GM19193 (cell line): Measurements from ENCODE around the gene WIPF3.

Experiments
- POLR2A ChIP-seq: IDR thresholded peaks from 4 replicates; pipeline ENCODE4 v1.6.1; 2011; ENCODE audit not compliant: insufficient read depth, insufficient read length; ENCODE audit errors: extremely low read depth

WIPF3 gene

GRCh38 chr7:29894256-29894655 is 87.9 kb downstream of the WIPF3 start:
- no peak for TF ChIP-seq POLR2A

DNA sequence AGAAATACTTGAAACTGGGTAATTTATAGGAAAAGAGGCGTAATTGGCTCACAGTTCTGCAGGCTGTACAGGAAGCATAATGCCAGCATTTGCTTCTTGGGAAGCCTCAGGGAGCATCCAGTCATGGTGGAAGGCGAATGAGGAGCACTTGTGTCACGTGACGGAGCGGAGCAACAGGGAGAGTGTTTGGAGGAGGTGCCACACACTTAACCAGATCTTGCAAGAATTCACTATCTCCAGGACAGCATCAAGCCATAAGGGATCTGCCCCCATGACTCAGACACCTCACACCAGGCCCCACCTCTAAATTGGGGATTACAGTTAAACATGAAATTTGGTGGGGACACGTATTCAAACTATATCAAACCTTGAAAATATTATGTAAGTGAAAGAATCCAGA is 89.3 kb downstream of the WIPF3 start:
- TF ChIP-seq POLR2A = no peak

DNA sequence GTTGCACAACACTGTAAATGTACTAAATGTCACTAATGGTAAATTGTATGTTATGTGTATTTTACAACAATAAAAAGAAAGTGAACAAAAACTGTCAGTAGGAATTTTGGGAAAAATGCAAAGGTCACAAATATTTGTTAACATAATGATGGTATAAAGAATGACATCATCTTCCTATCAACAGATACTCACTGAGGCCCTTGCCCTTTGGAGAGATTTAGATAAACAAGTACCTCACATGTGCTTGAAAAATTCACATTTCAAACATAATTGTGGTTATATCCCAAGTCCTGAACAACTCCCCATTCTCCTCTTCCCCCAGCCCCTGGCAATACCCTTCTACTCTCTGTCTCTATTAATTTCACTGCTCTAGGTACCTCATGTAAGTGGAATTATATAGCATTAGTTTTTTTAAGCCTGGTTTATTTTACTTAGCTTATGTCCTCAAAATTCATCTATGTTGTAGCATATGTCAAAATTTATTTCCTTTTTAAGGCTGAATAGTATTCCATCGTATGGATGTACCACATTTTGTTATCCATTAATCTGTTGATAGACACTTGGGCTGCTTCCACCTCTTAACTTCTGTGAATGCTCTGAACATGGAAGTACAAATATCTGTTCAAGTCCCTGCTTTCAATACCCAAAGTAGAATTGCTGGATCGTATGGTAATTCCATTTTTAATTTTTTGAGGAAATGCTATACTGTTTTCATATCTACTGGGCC is 90.5 kb downstream of the WIPF3 start:
- no peak for TF ChIP-seq POLR2A

- no peak for TF ChIP-seq POLR2A
Observed at GRCh38 chr7:29898301-29898700, 92.0 kb downstream of the WIPF3 start.

- no peak for TF ChIP-seq POLR2A
Observed at GRCh38 chr7:29900745-29901144, 94.4 kb downstream of the WIPF3 start.

DNA sequence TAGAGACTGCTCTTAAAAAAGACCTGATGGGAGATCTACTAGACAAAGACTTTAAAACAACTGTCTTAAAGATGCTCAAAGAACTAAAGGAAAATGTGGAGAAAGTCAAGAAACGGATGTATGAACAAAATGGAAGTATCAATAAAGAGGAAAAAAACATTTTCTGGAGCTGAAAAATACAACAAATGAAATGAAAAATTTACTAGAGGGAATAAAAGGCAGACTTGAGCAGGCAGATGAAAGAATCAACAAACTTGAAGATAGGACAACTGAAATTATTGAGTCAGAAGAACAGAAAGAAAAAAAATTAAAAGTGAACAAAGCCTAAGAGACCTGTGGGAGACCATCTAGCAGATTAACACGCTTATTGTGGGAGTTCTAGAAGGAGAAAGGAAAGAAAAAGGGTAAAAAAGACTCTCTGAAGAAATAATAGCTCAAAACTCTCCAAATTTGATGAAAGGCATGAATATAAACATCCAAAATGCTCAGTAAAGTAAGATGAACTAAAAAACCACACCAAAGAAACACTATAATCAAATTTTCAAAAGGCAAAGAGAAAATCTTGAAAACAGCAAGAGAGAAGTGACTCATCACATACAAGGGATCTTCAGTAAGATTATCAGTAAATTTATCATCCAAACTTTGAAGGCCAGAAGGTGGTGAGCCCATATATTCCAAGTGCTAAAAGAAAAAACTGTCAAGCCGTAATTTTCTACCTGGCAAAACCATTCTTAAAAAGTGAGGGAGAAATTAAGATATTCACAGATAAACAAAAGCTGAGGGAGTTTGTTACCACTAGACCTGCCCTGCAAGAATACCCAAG is 100.1 kb downstream of the WIPF3 start:
- TF ChIP-seq POLR2A = no peak

- TF ChIP-seq POLR2A = no peak
Observed at GRCh38 chr7:29914180-29914579, 107.9 kb downstream of the WIPF3 start.

GRCh38 chr7:29915481-29916215 is 109.3 kb downstream of the WIPF3 start:
- no peak for TF ChIP-seq POLR2A

DNA sequence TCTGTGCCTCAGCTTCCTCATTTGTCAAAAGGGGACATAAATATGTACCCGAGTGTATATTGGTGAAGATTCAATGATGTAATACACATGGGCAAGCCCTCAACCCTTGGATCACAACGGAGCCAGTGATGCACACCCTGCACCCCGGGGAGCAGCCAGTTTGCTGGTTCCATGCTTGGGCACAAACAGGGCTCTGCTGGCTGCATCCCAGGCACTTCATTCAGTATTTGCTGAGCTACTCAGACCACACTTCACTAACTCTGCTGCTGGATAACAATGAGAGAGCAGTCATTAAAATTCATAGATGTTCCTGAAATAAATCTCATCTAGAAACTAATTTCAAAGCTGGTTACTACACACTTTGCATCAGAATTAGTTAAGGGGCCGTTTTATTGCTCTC is 111.3 kb downstream of the WIPF3 start:
- TF ChIP-seq POLR2A = no peak

DNA sequence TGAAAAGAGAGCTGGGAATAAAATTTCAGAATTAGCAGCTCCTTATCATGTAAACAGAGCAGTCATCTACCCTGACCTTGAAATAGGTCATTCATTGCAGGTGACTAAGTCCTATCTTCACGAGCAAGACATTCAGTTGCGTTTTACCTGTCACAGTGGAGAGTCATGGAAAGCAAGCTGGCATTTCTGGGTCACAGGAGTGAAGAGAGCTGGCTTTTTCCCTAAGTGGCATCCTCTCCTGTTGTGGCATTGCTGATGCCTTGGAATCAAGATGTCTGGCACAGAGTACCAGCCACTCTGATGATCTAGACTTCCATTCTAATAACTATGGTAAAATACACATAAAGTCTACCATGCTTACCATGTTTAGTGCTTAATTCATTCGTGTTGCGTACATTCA is 112.5 kb downstream of the WIPF3 start:
- no peak for TF ChIP-seq POLR2A

- no peak for TF ChIP-seq POLR2A
Observed at GRCh38 chr7:29919790-29920189, 113.5 kb downstream of the WIPF3 start.

DNA sequence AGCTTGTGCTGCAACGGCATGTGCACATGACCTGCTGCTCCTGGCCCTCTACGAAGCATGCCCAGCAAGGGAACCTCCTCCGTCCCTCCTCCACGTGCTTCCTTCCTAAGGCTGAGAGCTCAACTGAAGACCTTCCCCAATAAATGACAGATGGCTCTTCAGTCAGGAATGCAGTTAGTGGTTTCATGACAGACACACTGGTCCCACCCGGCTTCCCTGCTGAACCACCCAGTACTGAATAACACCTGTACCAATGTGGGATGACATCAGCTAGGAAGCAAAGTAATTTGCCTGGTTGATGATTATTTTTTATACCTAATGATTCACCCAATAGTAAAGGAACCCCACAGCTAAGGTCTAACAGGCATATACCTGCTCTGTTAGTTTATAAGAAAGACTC is 114.2 kb downstream of the WIPF3 start:
- no peak for TF ChIP-seq POLR2A

DNA sequence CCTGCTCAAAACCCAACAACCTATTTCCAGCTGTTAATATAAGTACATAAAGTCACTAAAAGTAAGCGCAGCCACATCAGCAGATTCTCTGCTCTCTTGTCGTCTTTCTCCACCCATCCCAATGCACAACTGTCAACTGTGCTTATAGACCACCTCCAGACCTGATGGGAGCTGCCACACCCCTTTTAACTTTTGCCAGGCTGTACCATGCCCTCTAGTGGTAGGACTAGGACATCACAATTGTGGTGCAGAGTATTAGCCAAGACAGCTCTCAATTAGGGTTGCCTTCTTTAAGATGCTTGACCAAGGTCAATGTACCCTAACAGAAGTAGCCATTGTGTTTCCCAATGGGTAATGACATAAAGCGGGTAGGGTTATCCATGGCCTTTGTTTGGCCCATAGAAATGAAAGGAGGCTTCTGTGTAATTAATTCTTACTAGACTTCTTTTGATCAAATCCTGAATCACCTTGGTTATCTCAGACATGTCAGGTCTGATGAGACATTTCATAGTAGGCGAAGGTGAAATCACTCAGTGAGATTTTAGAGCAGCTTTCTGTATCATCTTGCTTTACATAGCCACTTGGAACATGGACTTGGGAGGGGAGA is 115.2 kb downstream of the WIPF3 start:
- TF ChIP-seq POLR2A = no peak

GRCh38 chr7:29922921-29923700 is 116.8 kb downstream of the WIPF3 start:
- no peak for TF ChIP-seq POLR2A

GRCh38 chr7:29924006-29924405 is 117.7 kb downstream of the WIPF3 start:
- TF ChIP-seq POLR2A = no peak

GRCh38 chr7:29924684-29925083 is 118.4 kb downstream of the WIPF3 start:
- TF ChIP-seq POLR2A = no peak
